Endodermal cell (in vitro differentiated cells): ENCODE data around the gene PCDHA5. TPM values are rescaled to one million over a fixed set of nuclear protein-coding genes. Genes with fewer than 3 reads are reported as not detected.
"Not testable (repeated sequence)": the region's sequence is repeated elsewhere in the genome, so short reads cannot be mapped to it uniquely, and the experiment has no call there.

Experiments
- DNase-seq: peaks from one replicate; pipeline ENCODE4 v3.0.0-alpha.2; 2017
- H3K27ac ChIP-seq: 2 replicates; pipeline ENCODE4 v1.5.1; 2013; ENCODE audit warnings: mild to moderate bottlenecking, low read depth, low read length, moderate library complexity
- H3K27me3 ChIP-seq: 2 replicates; pipeline ENCODE4 v1.6.1; 2013; ENCODE audit warnings: mild to moderate bottlenecking, low read length, moderate library complexity; ENCODE audit not compliant: insufficient read depth, control insufficient read depth, poor library complexity, severe bottlenecking
- H3K36me3 ChIP-seq: 2 replicates; pipeline ENCODE4 v1.7.0; 2013; ENCODE audit warnings: mild to moderate bottlenecking, low read length, moderate library complexity; ENCODE audit not compliant: control insufficient read depth, insufficient read depth
- H3K4me1 ChIP-seq: one replicate; pipeline ENCODE4 v1.7.0; 2013; ENCODE audit warnings: low read length; ENCODE audit not compliant: control insufficient read depth, insufficient read depth
- H3K4me3 ChIP-seq: 2 replicates; pipeline ENCODE4 v1.5.1; 2013; ENCODE audit warnings: mild to moderate bottlenecking, low read length, moderate library complexity
- H3K9ac ChIP-seq: 2 replicates; pipeline ENCODE4 v1.6.1; 2013; ENCODE audit warnings: mild to moderate bottlenecking, low read length, moderate library complexity; ENCODE audit not compliant: poor library complexity, severe bottlenecking; ENCODE audit errors: extremely low read depth
- H3K9me3 ChIP-seq: 2 replicates; pipeline ENCODE4 v1.6.1; 2013; ENCODE audit warnings: mild to moderate bottlenecking, low read length, moderate library complexity; ENCODE audit not compliant: control insufficient read depth
- H3K27ac Mint-ChIP-seq: 2 replicates; pipeline ENCODE4 v1.8.0; 2020; ENCODE audit warnings: mixed read lengths
- H3K27me3 Mint-ChIP-seq: 2 replicates; pipeline ENCODE4 v1.8.0; 2021; ENCODE audit warnings: mild to moderate bottlenecking, mixed read lengths; ENCODE audit not compliant: insufficient read depth
- H3K36me3 Mint-ChIP-seq: 2 replicates; pipeline ENCODE4 v1.8.0; 2020; ENCODE audit warnings: low read depth, mixed read lengths
- H3K4me1 Mint-ChIP-seq: 2 replicates; pipeline ENCODE4 v1.8.0; 2020; ENCODE audit warnings: mixed read lengths
- H3K4me3 Mint-ChIP-seq: 2 replicates; pipeline ENCODE4 v1.8.0; 2020; ENCODE audit warnings: mild to moderate bottlenecking, moderate library complexity, mixed read lengths
- H3K9me3 Mint-ChIP-seq: 2 replicates; pipeline ENCODE4 v1.8.0; 2020; ENCODE audit warnings: mild to moderate bottlenecking, mixed read lengths
- CTCF ChIP-seq: fragments of 200-600 bp; sonication (generic); conservative IDR thresholded peaks from 2 replicates; pipeline ENCODE4 v1.5.0; 2021; ENCODE audit warnings: antibody characterized with exemption, mild to moderate bottlenecking
- WGBS, 2 experiments: methylation state at CpG; one replicate each; pipeline versions ENCODE4 v1.1.5 to v1.1.7; 2013; ENCODE audit warnings: missing lambda C conversion rate in 2 of 2, mixed read lengths in 1 of 2; ENCODE audit not compliant: insufficient coverage in 1 of 2, insufficient read length in 1 of 2; 5-methylcytosine and 5-hydroxymethylcytosine counted together
- total RNA-seq, 2 donors: library from RNA; stranded (reverse); fragmentation: NEBNext Ultra II Directional in 1 of 2; extraction: Animal tissue kit (Norgen Biotek cat#: 25700) in 1 of 2; gene quantifications; 2 replicates in 1 of 2; 3 replicates in 1 of 2; pipeline ENCODE4 v1.2.1, GENCODE V29; 2021

PCDHA5 gene
- total RNA-seq, 2 donors from 2014 or later: 1.8 to 1.9 TPM

GRCh38 chr5:140795259-140795641, 26.2 kb upstream of the PCDHA5 start:
- Histone ChIP-seq H3K27ac (no peak overlapping the region), H3K9me3 (peaks cover 6% of the 10 kb centered on the region), H3K9ac (no peak overlapping the region), H3K4me1 (no peaks in the 10 kb centered on the region), H3K4me3 (no peak overlapping the region), H3K36me3 (no peaks in the 10 kb centered on the region), H3K27me3 (no peaks in the 10 kb centered on the region)
- peak overlapping the region; percentile 74 for H3K27ac Mint-ChIP-seq
- peak; percentile 70 for TF ChIP-seq CTCF
- H3K9me3 Mint-ChIP-seq: peaks cover 7% of the 10 kb centered on the region
- WGBS, 2 experiments: 69 to 71% methylated on average over 12 to 15 of the region's 15 CpGs
- H3K4me1 Mint-ChIP-seq: peaks cover 2% of the 10 kb centered on the region
- H3K27me3 Mint-ChIP-seq: no peaks in the 10 kb centered on the region
- peaks cover 8% of the 10 kb centered on the region for H3K36me3 Mint-ChIP-seq
- peak; percentile 75 for DNase-seq
- peak overlapping the region; percentile 86 for H3K4me3 Mint-ChIP-seq

DNA sequence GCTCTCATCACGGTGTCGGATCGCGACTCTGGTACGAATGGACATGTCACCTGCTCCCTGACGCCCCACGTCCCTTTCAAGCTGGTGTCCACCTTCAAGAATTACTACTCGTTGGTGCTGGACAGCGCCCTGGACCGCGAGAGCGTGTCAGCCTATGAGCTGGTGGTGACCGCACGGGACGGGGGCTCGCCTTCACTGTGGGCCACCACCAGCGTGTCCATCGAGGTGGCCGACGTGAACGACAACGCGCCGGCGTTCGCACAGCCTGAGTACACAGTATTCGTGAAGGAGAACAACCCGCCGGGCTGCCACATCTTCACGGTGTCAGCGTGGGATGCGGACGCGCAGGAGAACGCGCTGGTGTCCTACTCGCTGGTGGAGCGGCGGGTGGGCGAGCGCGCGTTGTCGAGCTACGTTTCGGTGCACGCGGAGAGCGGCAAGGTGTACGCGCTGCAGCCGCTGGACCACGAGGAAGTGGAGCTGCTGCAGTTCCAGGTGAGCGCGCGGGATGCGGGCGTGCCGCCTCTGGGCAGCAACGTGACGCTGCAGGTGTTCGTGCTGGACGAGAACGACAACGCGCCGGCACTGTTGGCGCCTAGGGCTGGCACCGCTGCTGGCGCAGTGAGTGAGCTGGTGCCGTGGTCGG, 25.2 kb upstream of the PCDHA5 start:
- not testable (repeated sequence) for H3K27me3 ChIP-seq, H3K9ac ChIP-seq, H3K36me3 ChIP-seq, H3K4me1 Mint-ChIP-seq, H3K27ac Mint-ChIP-seq, H3K4me3 Mint-ChIP-seq, H3K4me1 ChIP-seq, H3K27me3 Mint-ChIP-seq, H3K9me3 Mint-ChIP-seq, H3K4me3 ChIP-seq, H3K9me3 ChIP-seq, H3K27ac ChIP-seq
- H3K36me3 Mint-ChIP-seq: peaks cover 10% of the 10 kb centered on the region
- peak; percentile 34 for DNase-seq
- WGBS, 2 experiments: 96 to 97% methylated on average over 50 to 71 of the region's 72 CpGs

- H3K27ac ChIP-seq: no peak overlapping the region
These were observed 24.7 kb upstream of the PCDHA5 start for GRCh38 chr5:140796718-140797095.

More at GRCh38 chr5:140796718-140797095, 24.7 kb upstream of the PCDHA5 start:
- Mint-ChIP-seq H3K27me3 (no peaks in the 10 kb centered on the region), H3K9me3 (peaks cover 11% of the 10 kb centered on the region), H3K27ac (no peak overlapping the region), H3K4me3 (no peak overlapping the region), H3K4me1 (peaks cover 2% of the 10 kb centered on the region), H3K36me3 (peaks cover 15% of the 10 kb centered on the region)
- peak; percentile 36 for DNase-seq
- Histone ChIP-seq H3K9ac (no peak overlapping the region), H3K36me3 (no peaks in the 10 kb centered on the region), H3K27me3 (no peaks in the 10 kb centered on the region), H3K4me1 (no peaks in the 10 kb centered on the region), H3K9me3 (peaks cover 9% of the 10 kb centered on the region), H3K4me3 (no peak overlapping the region)
- 92 to 96% methylated on average over 22 to 39 of the region's 39 CpGs for WGBS, 2 experiments
- TF ChIP-seq CTCF: no peak
